Endothelial cell of umbilical vein (primary cell): ENCODE data around the gene TRPV2. TPM values are rescaled to one million over a fixed set of nuclear protein-coding genes. Genes with fewer than 3 reads are reported as not detected.

ENCODE experiments used
- BruUV-seq: library from RNA; stranded (reverse); fragments of 400-500 nt; replicated peaks from 2 replicates; lab custom pipeline; 2021; lab: Mats Ljungman, UMichigan
- CTCF ChIA-PET: fragments of 300-600, 350-600 bp; sonication (Branson Sonifier 250); formaldehyde crosslinking; loops from one replicate; lab custom pipeline; 2021; ENCODE audit warnings: antibody characterized with exemption, inconsistent platforms; lab: Charles Lee
- POLR2A ChIA-PET: fragments of 300-600, 350-600 bp; sonication (Branson Sonifier 250); formaldehyde crosslinking; loops from one replicate; lab custom pipeline; 2021; ENCODE audit warnings: antibody characterized with exemption, inconsistent platforms; lab: Charles Lee
- DNase-seq: peaks from one replicate; pipeline ENCODE4 v3.0.0-alpha.2; 2011; ENCODE audit warnings: low read depth, low spot score
- FAIRE-seq: peaks from 2 replicates; lab custom pipeline; 2011; peaks lifted over from hg19 to GRCh38; lab: Jason Lieb, UNC
- H2AFZ ChIP-seq: 2 replicates; pipeline ENCODE4 v1.6.0; 2012; ENCODE audit warnings: low read depth, low read length, control low read depth, inconsistent platforms
- H3K27ac ChIP-seq: 2 replicates; pipeline ENCODE4 v1.5.1; 2011; ENCODE audit warnings: low read depth, mild to moderate bottlenecking, control low read depth, low read length, moderate library complexity; ENCODE audit not compliant: insufficient read depth
- H3K27me3 ChIP-seq, 2 experiments: 2 replicates each; pipeline versions ENCODE4 v1.6.0 to v1.6.1; 2011; ENCODE audit warnings: low read length in 2 of 2, mixed read lengths in 1 of 2; ENCODE audit not compliant: control insufficient read depth in 2 of 2, insufficient read depth in 2 of 2
- H3K36me3 ChIP-seq, 2 experiments: 2 replicates in 1 of 2; 3 replicates in 1 of 2; pipeline ENCODE4 v1.5.1; 2011; ENCODE audit warnings: low read length in 2 of 2, mild to moderate bottlenecking in 1 of 2, moderate library complexity in 1 of 2; ENCODE audit not compliant: control insufficient read depth in 2 of 2, insufficient read depth in 2 of 2; ENCODE audit errors: extremely low read depth in 1 of 2
- H3K4me1 ChIP-seq: 3 replicates; pipeline ENCODE4 v1.5.1; 2011; ENCODE audit warnings: mild to moderate bottlenecking, low read length; ENCODE audit not compliant: control insufficient read depth, insufficient read depth; ENCODE audit errors: extremely low read depth
- H3K4me2 ChIP-seq: 2 replicates; pipeline ENCODE4 v1.6.1; 2011; ENCODE audit warnings: low read length, control low read depth, mixed read lengths; ENCODE audit not compliant: insufficient read depth
- H3K4me3 ChIP-seq, 3 experiments: fragments of 200-600 bp in 1 of 3; sonication (generic), shearing (Covaris generic) in 1 of 3; replicated peaks in 1 of 3; 2 replicates each; pipeline ENCODE4 v1.5.1; 2011 to 2016; ENCODE audit warnings: control low read depth in 3 of 3, low read length in 3 of 3, mild to moderate bottlenecking in 2 of 3, inconsistent platforms in 1 of 3, low read depth in 1 of 3, moderate library complexity in 1 of 3; ENCODE audit not compliant: insufficient read depth in 1 of 3
- H3K79me2 ChIP-seq: 2 replicates; pipeline ENCODE4 v1.6.0; 2012; ENCODE audit warnings: low read length, inconsistent platforms; ENCODE audit not compliant: control insufficient read depth, insufficient read depth
- H3K9ac ChIP-seq: replicated peaks from 2 replicates; pipeline ENCODE3; 2011; ENCODE audit warnings: low read length, control low read depth; ENCODE audit not compliant: insufficient read depth; ENCODE audit errors: extremely low read depth
- H3K9me1 ChIP-seq: replicated peaks from 3 replicates; pipeline ENCODE4 v1.6.0; 2011; ENCODE audit warnings: mild to moderate bottlenecking, low read length; ENCODE audit not compliant: control insufficient read depth, insufficient read depth; ENCODE audit errors: extremely low read depth
- H3K9me3 ChIP-seq: replicated peaks from 2 replicates; pipeline ENCODE4 v1.5.1; 2012; ENCODE audit warnings: low read length, inconsistent platforms; ENCODE audit not compliant: control insufficient read depth, insufficient read depth
- H4K20me1 ChIP-seq: replicated peaks from 2 replicates; pipeline ENCODE3; 2011; ENCODE audit warnings: mild to moderate bottlenecking, low read length; ENCODE audit not compliant: control insufficient read depth, insufficient read depth; ENCODE audit errors: extremely low read depth
- CTCF ChIP-seq, 2 donors: IDR thresholded peaks; 1 replicate in 1 of 2; 2 replicates in 1 of 2; pipeline ENCODE4 v1.5.1; 2011; ENCODE audit warnings: low read length in 2 of 2, mild to moderate bottlenecking in 2 of 2, moderate library complexity in 2 of 2, control low read depth in 1 of 2, inconsistent platforms in 1 of 2, low read depth in 1 of 2; ENCODE audit not compliant: insufficient read depth in 1 of 2; ENCODE audit errors: extremely low read depth in 1 of 2
- JUN ChIP-seq: IDR thresholded peaks from 2 replicates; pipeline ENCODE4 v1.6.1; 2011; ENCODE audit warnings: borderline replicate concordance, low read depth; ENCODE audit not compliant: insufficient read length, insufficient read depth
- MAX ChIP-seq: IDR thresholded peaks from 2 replicates; pipeline ENCODE4 v1.6.1; 2011; ENCODE audit not compliant: insufficient read depth, insufficient read length
- MYC ChIP-seq: IDR thresholded peaks from one replicate; pipeline ENCODE4 v1.6.1; 2011; ENCODE audit warnings: mild to moderate bottlenecking, low read depth, low read length
- POLR2A ChIP-seq: IDR thresholded peaks from 2 replicates; pipeline ENCODE4 v1.6.1; 2012; ENCODE audit warnings: low read depth, mild to moderate bottlenecking, control low read depth, low read length
- POLR2AphosphoS5 ChIP-seq: IDR thresholded peaks from 2 replicates; pipeline ENCODE4 v1.6.1; 2012; ENCODE audit warnings: low read depth, mild to moderate bottlenecking, control low read depth, low read length, moderate library complexity; ENCODE audit not compliant: insufficient read depth
- dilution Hi-C: fragments of 300-500 bp; cut with MboI; formaldehyde crosslinking; loops from one replicate; pipeline ENCODE4 v1.15.0; 2019; ENCODE audit warnings: low sequenced_read_pairs; ENCODE audit not compliant: extremely low pct_ligation_motif_present
- intact Hi-C: fragments of 100-400 bp; cut with micrococcal nuclease; formaldehyde crosslinking; loops from one replicate; pipeline ENCODE4 v1.10.0; 2022
- polyA plus RNA-seq, 4 experiments: library from polyadenylated mRNA; depleted of rRNA in 3 of 4; stranded (reverse) in 3 of 4; unstranded in 1 of 4; fragments of >200 nt; gene quantifications; 2 replicates each; pipeline versions ENCODE4 v1.2.1 to v1.2.3, GENCODE V29; 2011 to 2012; ENCODE audit warnings: missing spikeins in 1 of 4
- total RNA-seq: library from RNA; stranded (reverse); gene quantifications from 2 replicates; pipeline ENCODE4 v1.2.3, GENCODE V29; 2021

The TRPV2 gene
- total and polyA plus RNA-seq, 2 donors (not counting 3 experiments of a cell fraction or from before 2014, with no cell fraction given): 4.2 to 10.6 TPM

- dilution Hi-C loops (no loop called here), intact Hi-C loops (no loop called here)
- Histone ChIP-seq H3K4me1 (no peaks in the 10 kb centered on the region), H3K79me2 (no peaks in the 10 kb centered on the region), H4K20me1 (no peaks in the 10 kb centered on the region), H3K9me3 (no peaks in the 10 kb centered on the region), H3K9me1 (no peaks in the 10 kb centered on the region), H3K27me3 (no peaks in the 10 kb centered on the region), H3K4me3 (no peak overlapping the region), H3K9ac (no peak overlapping the region), H3K27ac (no peak overlapping the region), H3K36me3 (no peaks in the 10 kb centered on the region), H2AFZ (no peak overlapping the region), H3K4me2 (no peak overlapping the region)
- DNase-seq: no peak
- ChIA-PET CTCF (interaction anchor here (1.0 to 3.3 kb wide), 10 partner anchors 9 to 93 kb away, joined by 3 to 28 read pairs (median 6); partner anchors contain the start of gene TRPV2), POLR2A (no interaction called here)
- TF ChIP-seq JUN: no peak
- TF ChIP-seq POLR2AphosphoS5: no peak
- no peak for TF ChIP-seq CTCF (IDR thresholded peaks at IDR 0.05; ENCODE audit: extremely low read depth in 1 of 2, insufficient read depth in 1 of 2, low read depth in 1 of 2, low read length in 2 of 2)
- TF ChIP-seq POLR2A: no peak
- TF ChIP-seq MAX: no peak
- no peak for TF ChIP-seq MYC
- no TSS peak for BruUV-seq
- FAIRE-seq: no peak
Measured at GRCh38 chr17:16429083-16429482, 13.7 kb downstream of the TRPV2 start.
